DMS53 treated with DMSO at 0.1 percent for 48 hours (cell line): Measurements from ENCODE around the gene APBB2.
"Not testable (repeated sequence)": the region's sequence is repeated elsewhere in the genome, so short reads cannot be mapped to it uniquely, and the experiment has no call there.

Source experiments
- DNase-seq: peaks from one replicate; lab custom pipeline; 2025; ENCODE audit not compliant: unreplicated experiment; lab: John Stamatoyannopoulos, UW

The APBB2 gene

DNA sequence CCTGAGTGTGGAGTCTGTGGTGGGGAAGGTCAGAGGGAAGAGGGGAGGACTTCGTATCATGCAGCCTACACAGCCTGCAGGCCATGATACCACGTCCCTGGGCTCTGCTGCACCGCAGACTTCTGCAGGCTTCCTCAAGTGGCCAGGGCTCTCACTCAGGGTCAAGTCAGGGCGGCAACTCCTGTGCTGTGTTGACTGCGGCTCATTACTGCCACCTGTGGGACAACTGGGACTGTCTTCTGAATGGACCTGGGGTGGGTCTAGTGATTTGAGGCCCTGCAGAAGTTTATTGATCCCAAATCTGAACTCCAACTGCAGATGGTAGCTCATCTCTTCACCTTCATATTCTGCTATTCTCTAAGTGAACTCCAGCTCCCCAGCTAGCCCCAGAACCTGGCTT lies 297.5 kb downstream of the APBB2 start:
- DNase-seq, result no peak

DNA sequence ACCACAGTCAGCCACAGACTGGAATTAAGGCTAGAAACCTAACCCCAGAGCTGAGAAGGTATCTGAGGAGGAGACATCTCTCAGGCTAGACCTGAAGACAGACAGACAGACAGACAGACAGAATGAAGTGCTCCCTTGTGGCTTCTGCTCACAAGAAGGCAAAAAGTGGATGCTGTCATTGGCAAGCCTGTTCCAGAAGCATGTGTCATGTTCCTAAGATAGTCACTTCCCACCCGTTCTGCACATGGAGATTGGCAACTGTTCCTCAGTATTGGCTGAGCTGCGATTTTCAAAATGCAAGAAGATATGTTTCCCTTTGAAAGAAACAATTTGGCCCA lies 298.2 kb downstream of the APBB2 start:
- no peak for DNase-seq

DNA sequence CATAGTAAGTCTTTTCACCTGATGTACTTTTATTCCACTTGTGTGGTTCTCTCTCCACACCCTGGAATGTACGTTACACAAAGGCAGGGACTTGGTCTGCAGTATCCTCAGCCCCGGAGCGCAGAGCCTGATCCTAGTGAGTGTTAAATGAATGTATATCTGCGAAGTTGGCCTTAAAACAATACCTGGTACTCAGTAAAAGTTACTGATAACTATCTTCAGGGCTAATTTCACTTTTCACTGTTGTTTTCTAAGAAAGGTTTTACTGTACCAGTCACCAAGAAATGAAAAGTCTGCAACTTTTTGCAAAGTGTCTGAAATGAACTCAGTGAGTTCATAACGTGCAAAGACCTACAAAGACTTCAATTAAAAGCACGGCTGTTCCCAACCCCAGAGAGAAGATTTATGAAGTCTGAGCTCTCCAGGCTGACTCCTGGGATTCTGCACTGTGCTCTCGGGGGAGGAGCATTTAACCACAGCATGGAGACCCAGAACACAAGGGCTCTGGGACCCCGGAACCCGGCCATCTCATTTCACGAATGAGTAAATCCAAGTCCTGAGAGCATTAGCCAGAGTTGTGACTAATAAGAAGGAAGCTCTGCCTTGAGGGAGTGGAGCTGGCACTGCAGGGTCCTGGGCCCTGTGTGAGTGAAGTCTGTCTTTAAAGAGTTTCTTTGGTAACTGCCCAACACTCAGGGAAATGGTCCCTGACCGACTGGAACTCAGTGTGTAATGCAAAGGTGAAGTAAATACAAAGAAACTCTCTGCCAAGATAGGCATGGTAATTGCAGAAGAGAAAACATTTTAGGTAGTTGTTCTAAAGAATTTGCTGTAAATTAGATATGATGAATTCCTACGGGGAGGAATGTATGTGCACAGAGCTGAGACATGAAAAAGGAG lies 298.8 kb downstream of the APBB2 start:
- DNase-seq, result no peak

DNA sequence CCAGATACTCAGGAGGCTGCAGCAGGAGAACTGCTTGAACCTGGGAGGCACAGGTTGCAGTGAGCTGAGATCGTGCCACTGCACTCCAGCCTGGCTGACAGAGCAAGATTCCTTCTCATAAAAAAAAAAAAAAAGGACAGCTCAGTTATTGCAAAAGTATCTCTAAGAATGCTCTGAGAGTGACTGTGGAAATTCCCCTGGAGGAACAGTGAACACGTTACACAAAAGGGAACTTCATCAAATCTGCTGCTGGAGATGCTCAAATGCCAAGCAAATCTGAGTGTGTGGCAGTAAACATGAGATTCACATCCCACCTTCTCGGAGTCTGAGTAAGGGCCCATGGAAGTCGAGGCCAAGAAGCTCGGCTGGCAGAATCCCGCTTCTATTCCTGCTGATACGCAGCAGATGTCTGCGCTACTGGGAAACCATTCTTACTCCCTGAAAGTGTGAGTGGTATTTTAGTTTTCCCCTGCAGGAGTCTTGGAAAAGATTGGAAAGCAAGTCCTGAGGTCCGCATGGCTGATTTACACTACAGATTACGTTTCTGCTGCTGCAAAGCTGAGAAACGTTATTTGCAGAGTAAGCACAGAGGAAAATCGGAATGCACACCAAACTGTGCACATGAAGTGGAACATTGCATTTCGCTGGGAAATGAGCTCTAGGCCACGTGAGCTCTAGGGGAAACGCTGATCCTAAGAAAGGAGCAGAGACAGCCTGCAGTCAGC lies 301.7 kb downstream of the APBB2 start:
- DNase-seq, result no peak

DNA sequence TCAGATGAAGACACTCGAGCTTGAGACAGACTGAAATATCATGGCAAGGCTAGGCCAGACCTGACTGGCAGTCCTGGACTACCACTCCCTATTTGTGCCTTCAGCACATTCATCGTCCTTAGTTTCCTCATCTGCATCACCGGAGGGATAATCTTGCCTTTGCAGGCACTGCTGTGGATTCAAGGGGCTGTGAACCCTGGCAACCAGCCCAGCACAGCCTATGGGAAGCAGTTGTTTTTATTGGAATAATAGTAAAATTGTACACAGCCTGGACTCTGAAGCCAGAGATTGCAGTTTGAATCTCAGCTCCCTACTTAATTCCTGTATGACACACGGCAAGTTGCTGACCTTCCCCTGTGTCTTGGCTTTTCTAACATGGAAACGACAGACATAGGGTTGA lies 303.6 kb downstream of the APBB2 start:
- DNase-seq, result no peak

DNA sequence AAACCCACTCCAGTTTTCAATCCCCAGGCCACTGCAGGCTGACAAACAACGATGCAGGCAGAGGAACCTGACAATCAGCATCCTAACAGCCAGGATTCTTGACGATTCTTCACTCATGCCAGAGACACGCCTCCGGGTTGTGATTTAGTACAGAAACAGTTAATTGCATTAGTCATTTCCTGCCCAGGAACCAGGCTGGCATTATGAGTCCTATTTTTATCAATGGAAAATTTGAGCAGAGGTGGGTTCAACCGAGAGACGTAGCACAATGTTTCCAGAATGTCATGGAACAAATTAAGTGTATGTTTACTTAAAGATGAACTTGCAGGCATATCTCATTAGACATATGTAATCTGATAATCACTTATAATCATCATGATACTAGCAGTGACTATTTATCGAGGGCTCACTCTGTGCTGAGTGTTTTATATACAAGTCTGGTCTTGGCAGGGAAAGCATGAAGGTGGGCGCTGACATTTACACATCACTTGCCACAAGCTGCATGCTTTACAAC lies 304.9 kb downstream of the APBB2 start:
- DNase-seq, result no peak

DNA sequence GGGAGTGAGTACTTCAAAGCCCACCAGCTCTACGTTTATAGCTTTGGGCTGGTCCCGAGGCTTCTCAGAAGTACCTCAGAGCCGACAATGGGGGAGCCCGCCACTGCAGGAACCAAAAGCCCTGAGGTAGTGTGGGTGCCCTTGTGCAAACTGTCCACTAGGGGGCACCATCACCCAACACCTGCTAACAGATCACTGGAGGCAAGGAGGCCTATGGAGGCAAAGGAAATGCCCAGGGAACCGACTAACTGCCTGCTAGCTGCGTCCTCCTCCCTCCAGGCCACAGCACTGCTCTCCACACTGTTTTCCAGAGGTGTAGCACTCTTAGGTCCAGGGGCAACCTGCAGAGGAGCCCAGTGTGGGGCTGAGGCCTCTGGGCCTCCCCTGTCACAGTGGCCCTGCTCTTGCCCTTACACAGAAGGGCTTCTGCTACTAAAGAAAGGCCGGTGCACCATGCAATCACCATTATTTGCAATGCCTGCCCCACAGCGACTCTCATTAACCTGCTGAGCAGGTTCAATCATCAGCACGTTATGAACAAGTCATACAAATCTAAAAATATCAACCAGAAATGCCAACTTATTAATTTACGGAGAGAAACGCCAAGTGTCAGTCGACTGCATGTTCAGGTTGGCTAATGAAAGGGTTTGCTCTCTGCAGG lies 305.5 kb downstream of the APBB2 start:
- peak; percentile 86 for DNase-seq

DNA sequence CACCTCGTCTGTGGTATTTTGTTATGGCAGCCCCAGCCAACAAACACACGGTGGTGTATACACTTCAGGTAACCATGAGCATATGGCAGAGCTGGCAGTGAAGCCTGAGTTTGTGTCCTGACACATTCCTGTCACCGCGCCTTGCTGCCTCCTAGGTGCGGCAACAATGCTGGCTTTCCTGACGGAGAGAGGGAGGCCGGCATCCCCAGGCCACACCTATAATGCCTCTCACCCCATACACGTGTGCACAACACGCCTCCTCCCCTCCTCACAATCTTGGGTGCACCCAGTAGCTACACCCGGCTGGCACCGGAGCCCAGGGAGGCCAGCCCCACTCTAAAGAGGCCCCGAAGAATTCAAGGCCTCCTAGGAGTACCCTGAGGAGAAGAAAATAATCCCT lies 306.0 kb downstream of the APBB2 start:
- no peak for DNase-seq

DNA sequence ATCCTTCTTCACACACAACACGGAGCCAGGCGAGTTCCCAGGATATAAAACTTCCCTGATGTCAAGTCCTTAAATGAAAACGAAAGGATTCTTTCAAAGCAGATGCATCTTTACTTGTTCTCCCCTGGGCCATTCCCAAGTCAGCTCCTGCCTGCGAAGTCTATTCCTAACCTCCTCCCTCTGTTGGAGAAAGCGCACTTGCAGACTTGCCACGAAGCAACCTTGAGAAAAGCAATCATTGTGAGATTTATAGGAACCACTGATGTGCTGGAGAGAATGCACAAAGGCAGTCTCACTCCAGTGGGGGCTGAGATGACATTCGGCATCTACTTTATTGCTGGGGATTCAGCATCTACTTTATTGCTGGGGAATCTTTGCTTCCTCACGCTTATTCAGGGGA lies 308.9 kb downstream of the APBB2 start:
- DNase-seq, result no peak

DNA sequence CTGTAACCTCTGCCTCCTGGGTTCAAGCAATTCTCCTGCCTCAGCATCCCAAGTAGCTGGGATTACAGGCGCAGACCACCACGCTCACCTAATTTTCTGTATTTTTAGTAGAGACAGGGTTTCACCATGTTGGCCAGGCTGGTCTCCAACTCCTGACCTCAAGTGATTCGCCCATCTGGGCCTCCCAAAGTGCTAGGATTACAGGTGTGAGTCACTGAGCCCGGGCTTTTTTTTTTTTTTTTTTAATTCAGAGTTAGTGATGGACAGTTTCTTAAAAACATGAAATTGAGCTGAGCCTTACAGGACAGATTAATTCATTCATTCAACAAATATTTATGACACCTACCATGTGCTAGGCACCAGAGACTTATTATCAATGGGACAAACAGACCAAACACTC lies 313.8 kb downstream of the APBB2 start:
- DNase-seq, result not testable (repeated sequence)

DNA sequence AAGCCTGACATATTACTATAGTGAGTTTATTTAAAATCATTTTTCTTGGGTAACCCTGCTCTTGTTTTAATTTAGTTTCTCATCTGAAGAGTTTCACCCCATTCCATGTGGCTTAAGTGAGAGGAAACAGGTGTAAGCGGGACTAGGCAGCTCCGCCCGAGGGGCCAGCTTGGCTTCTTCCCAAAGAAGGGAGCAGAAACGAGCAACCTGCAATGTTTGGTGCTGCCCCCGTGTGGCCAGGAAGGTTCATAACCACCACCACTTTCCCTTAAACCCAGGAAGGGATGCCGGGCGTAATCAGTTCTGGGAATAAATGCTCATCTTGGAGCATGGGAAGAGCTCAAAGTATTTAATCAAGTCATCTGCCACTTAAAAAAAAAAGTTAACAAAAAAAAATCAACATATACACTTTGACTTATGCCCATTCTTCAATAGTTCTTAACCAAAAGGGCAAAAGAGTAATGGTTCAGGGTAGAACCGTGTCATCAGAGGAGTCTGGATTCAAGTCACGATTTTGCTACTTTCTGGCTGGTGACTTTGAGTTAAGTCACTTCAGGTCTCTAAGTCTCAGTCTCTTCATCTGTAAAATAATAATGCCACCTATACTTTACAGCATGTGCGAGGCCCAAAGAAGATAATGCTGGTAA lies 316.7 kb downstream of the APBB2 start:
- peak; percentile 91 for DNase-seq

DNA sequence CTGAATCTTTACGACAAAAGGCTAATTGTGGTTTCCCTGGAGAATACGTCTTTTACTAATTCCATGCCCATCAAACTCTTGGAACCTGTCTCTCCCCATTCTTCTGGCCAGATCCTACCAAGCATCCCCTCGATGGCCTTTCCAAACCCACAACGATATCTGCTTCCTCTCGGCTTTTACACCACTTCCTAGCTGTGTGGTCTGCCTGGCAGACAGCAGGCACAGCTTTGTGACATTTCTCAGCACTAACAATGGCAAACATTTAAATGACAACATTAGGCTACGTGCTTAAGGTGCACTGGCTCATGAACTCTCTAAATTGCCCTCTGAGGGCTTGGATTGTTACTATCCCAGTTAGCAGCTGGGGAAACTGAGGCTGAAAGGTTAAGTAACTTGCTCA lies 323.6 kb downstream of the APBB2 start:
- DNase-seq, result no peak

DNA sequence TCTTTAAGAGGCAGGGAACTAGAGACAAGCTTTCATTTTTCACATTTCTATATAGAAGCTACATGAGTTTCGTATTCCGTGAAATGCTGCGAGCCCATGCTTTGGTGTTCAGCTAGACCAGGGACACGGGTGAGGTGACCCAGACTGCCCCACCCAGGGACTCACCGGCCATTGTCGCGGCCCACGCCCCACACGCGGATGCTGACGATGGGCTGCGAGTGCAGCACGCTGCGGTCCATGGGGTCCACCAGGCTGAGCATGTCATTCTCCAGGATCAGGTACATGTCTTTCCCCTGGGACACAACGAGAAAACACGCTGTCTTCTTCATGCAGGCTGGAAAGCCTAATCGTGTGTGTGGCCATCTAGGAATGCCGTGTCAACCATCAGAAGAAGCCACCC lies 324.1 kb downstream of the APBB2 start:
- no peak for DNase-seq

DNA sequence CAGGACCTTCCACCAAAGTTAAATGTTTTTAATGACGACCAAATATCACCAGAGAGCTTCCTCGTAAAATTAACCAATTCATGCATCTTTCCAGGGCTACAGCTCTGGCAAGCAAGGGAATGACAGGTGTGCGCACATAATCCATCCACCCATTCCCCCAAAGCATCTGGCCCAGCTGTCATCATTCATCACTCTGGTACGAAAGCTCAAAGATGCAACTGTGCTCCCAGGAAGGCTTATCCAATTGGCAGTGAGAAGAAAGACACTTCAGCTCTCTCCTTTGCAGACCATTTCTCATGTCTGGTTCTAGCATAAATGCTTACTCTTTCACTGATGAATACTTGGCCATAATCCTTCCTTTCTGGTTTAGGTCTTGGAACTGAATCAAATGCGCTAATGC lies 325.4 kb downstream of the APBB2 start:
- DNase-seq, result no peak

DNA sequence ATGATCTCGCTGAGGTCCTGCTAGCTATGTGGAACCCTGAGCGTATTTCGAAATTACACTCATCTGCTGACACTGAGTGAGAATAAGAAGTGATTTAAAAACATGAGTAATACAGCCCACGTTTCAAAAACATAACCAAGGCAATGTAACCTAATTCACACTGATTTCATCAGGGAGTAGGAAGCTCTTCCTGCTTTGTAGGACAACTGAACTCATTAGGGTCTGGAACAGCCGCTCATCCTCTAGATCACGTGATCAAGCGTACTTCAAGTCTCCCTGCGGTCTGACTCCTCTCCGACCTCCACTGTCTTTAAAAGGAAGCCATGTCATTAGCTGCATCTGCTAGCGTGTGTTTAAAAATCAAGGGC lies 326.6 kb downstream of the APBB2 start:
- no peak for DNase-seq

DNA sequence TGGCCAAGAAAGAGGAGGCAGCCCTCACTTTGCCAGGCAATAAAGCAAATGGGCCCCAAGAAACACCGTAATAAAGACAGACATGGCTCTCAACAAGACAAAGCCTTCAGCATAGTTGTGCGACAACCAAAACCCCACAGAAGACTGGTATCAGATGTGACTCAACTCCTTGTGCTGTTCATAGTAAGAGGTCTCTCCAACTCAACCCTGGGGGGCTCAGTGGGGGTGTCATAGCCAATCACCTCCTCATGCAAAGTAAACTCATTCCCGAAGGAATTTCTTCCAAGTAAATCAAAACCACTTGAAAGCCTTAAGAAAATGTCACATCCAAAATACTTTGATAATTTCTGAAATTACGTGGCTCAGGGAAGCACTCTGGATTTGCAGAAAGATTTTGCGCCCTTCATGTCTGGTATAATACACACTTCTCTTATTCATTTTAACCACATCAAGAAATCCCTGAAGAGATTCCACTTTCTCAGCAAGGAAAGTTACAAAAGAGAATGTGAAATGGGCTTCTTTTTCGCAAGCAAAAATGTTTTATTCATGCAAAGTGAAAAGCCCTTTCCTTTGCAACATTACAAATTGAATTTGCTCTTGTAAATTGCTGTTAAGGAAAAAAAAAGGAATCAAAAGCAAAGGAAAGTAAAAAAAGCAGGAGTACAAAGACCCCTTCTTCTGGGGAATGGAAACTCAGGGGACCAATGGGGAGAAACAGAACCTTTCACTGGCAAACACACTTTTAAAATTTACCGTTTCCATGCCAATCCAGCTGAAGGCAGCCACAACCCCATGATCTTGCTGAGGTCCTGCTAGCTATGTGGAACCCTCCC lies 327.2 kb downstream of the APBB2 start:
- no peak for DNase-seq

DNA sequence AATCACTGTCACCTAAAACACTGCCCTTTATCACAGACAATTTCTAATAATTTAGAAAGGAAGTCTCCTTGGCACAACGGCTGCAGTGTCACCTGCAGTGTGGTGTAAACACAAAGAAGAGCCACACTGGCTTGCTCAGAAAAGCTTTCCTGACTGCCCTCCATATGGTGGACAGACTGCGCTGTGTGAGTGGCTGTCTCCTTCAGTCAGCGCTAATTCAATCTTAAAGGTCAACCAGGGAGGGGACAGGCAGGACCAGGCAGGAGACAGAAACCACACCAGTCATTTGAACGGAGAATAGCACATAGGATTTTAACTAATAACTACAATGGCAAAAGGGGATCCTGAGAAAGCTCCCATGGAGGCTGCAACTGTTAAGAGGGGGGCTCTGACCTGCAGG lies 332.5 kb downstream of the APBB2 start:
- no peak for DNase-seq

DNA sequence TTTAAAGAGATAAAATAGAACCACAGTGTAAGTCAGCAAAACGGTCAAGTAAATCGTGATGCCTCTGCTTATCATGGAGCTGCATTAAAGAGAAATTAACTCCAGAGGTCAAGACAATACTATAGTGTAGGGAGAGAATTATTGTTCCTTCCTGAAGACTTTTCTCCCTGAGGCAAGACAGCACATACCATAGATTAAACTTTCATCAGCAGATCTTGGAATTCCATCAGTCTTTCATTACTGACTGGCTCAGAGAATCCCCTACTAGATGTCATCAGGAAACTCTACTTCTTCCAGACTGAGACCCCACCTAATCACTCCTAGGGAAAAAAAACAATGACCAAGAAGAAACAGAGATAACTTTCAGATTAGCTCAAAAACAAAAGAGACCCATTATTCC lies 333.2 kb downstream of the APBB2 start:
- no peak for DNase-seq

DNA sequence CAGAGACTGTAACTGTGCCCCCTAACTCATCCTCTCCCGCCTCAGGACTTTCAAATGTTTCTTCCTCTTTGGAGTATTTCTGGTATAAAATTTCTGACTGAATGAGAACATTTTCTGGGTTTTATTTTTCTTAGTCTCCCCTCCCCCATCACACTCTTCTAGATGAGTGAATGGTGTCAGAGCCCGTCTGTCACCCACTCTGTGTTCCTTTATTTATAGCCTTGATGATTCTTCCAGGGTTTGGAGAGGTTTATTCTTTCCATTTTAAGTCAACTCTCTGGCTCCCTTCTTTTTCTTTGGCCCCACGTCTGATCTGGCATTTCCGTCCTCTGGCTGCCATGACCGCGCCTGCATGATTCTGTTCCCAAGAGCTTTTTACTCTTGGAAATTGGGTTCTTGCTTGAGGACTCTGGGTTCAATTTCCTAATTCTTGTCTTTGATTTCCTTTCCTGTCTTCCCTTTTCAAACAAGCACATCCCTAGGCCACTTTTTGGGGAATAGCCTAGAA lies 335.7 kb downstream of the APBB2 start:
- no peak for DNase-seq

DNA sequence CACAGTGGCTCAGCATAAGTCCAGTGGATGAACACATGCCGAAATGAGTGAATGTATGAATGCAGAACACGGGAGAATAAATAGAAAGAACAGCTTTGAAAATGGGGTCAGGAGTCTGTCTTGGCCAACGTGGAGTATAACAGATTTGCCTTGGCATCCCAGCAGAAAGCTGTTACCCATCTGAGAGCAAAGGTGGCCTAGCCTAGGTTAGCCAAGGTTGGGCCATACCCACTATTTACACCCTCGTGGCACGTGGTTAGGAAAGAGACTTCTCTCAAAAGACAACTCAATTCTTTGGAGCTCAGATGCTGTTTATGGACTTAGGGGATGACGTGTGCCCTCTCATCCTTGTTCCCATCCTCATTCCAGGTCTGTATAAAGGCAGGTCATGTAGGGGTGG lies 337.3 kb downstream of the APBB2 start:
- no peak for DNase-seq
